Stimulated activated CD8-positive, alpha-beta memory T cell treated with anti-CD3 and anti-CD28 coated beads, Interleukin-4, amount 100 ng/mL, for 24 hours (primary cell): ENCODE results near the gene DHRS1.
A peak's percentile ranks its signal among the peaks of the same experiment; 100 is the strongest.

Source experiments
- DNase-seq: peaks from one replicate; pipeline ENCODE4 v3.0.0-alpha.2; 2020; ENCODE audit warnings: low read depth

DHRS1 gene

GRCh38 chr14:24282736-24283135, 16.8 kb downstream of the DHRS1 start:
- DNase-seq = no peak

- no peak for DNase-seq
These were observed 17.9 kb downstream of the DHRS1 start for GRCh38 chr14:24281636-24282035.

- DNase-seq = no peak
These were observed 18.7 kb downstream of the DHRS1 start for GRCh38 chr14:24280797-24281460.

- no peak for DNase-seq
These were observed 20.0 kb downstream of the DHRS1 start for GRCh38 chr14:24279301-24280186.

GRCh38 chr14:24278424-24278823, 21.2 kb downstream of the DHRS1 start:
- DNase-seq = no peak

- DNase-seq = no peak
These were observed 21.8 kb downstream of the DHRS1 start for GRCh38 chr14:24277606-24278321.

GRCh38 chr14:24277071-24277470, 22.5 kb downstream of the DHRS1 start:
- DNase-seq = no peak

GRCh38 chr14:24274101-24274543, 25.5 kb downstream of the DHRS1 start:
- DNase-seq = no peak

GRCh38 chr14:24273422-24273998, 26.1 kb downstream of the DHRS1 start:
- no peak for DNase-seq

GRCh38 chr14:24272467-24272866, 27.1 kb downstream of the DHRS1 start:
- no peak for DNase-seq

GRCh38 chr14:24271834-24272263, 27.7 kb downstream of the DHRS1 start:
- DNase-seq = no peak

- peak; percentile 78 for DNase-seq
These were observed 28.3 kb downstream of the DHRS1 start, which contains the start of gene RABGGTA for GRCh38 chr14:24271134-24271833. RABGGTA (minus strand) TSS chr14:24271597; CDS start chr14:24271115, 482 bp downstream.

GRCh38 chr14:24270537-24271133, 28.9 kb downstream of the DHRS1 start:
- no peak for DNase-seq

- DNase-seq = no peak
These were observed 29.6 kb downstream of the DHRS1 start for GRCh38 chr14:24269910-24270536.

GRCh38 chr14:24269368-24269767, 30.2 kb downstream of the DHRS1 start:
- no peak for DNase-seq

GRCh38 chr14:24268225-24268624, 31.4 kb downstream of the DHRS1 start:
- DNase-seq = no peak

GRCh38 chr14:24267516-24267915, 32.1 kb downstream of the DHRS1 start:
- no peak for DNase-seq

- DNase-seq = no peak
These were observed 33.0 kb downstream of the DHRS1 start for GRCh38 chr14:24266344-24267244.

GRCh38 chr14:24264298-24264697, 35.3 kb downstream of the DHRS1 start:
- no peak for DNase-seq

GRCh38 chr14:24263848-24264247, 35.7 kb downstream of the DHRS1 start:
- no peak for DNase-seq
